ENCODE results near the gene SMARCD3. TPM values are rescaled to one million over a fixed set of nuclear protein-coding genes. Genes with fewer than 3 reads are reported as not detected.

The SMARCD3 gene
- total RNA-seq, 2 donors from 2014 or later: 40.0 to 43.5 TPM

GRCh38 chr7:151244196-151244840 lies 4.2 kb downstream of the SMARCD3 start:
- DNase-seq: peak; percentile 87
- no peak overlapping the region for H3K27ac Mint-ChIP-seq

GRCh38 chr7:151243408-151244195 lies 4.9 kb downstream of the SMARCD3 start:
- H3K4me3 Mint-ChIP-seq: no peak overlapping the region
- no peaks in the 10 kb centered on the region for H3K27me3 ChIP-seq (ENCODE audit: control insufficient read depth, insufficient read depth, low read length, poor library complexity, severe bottlenecking)
- peaks cover 35% of the 10 kb centered on the region for H3K4me1 Mint-ChIP-seq
- H3K27ac ChIP-seq (ENCODE audit: low read depth, low read length): peak overlapping the region; percentile 44
- no peak overlapping the region for H3K4me3 ChIP-seq (ENCODE audit: low read length)
- no peaks in the 10 kb centered on the region for H3K9me3 ChIP-seq (ENCODE audit: control insufficient read depth, low read length)
- H3K36me3 Mint-ChIP-seq (ENCODE audit: low read depth): peaks cover 32% of the 10 kb centered on the region
- WGBS, 2 experiments (ENCODE audit: insufficient coverage in 1 of 2, insufficient read length in 1 of 2): 63 to 78% methylated on average over 11 to 15 of the region's 17 CpGs
- H3K9ac ChIP-seq (ENCODE audit: extremely low read depth, low read length, poor library complexity, severe bottlenecking): no peak overlapping the region
- H3K27ac Mint-ChIP-seq: no peak overlapping the region
- H3K4me1 ChIP-seq (ENCODE audit: control insufficient read depth, insufficient read depth, low read length): peaks cover 15% of the 10 kb centered on the region
- H3K9me3 Mint-ChIP-seq: no peaks in the 10 kb centered on the region
- peak; percentile 55 for DNase-seq
- TF ChIP-seq CTCF (conservative IDR thresholded peaks at IDR 0.05): no peak
- peaks cover 15% of the 10 kb centered on the region for H3K27me3 Mint-ChIP-seq (ENCODE audit: insufficient read depth)
- H3K36me3 ChIP-seq (ENCODE audit: control insufficient read depth, insufficient read depth, low read length): peaks cover 44% of the 10 kb centered on the region

More at GRCh38 chr7:151244196-151244840, 4.2 kb downstream of the SMARCD3 start:
- Histone ChIP-seq H3K27ac (ENCODE audit: low read depth, low read length) (no peak overlapping the region), H3K9me3 (ENCODE audit: control insufficient read depth, low read length) (no peaks in the 10 kb centered on the region), H3K9ac (ENCODE audit: extremely low read depth, low read length, poor library complexity, severe bottlenecking) (no peak overlapping the region), H3K4me1 (ENCODE audit: control insufficient read depth, insufficient read depth, low read length) (peaks cover 15% of the 10 kb centered on the region), H3K4me3 (ENCODE audit: low read length) (no peak overlapping the region), H3K36me3 (ENCODE audit: control insufficient read depth, insufficient read depth, low read length) (peaks cover 37% of the 10 kb centered on the region), H3K27me3 (ENCODE audit: control insufficient read depth, insufficient read depth, low read length, poor library complexity, severe bottlenecking) (no peaks in the 10 kb centered on the region)
- Mint-ChIP-seq H3K4me3 (peak overlapping the region; percentile 40), H3K9me3 (no peaks in the 10 kb centered on the region), H3K4me1 (peaks cover 36% of the 10 kb centered on the region), H3K27me3 (ENCODE audit: insufficient read depth) (peaks cover 16% of the 10 kb centered on the region), H3K36me3 (ENCODE audit: low read depth) (peaks cover 26% of the 10 kb centered on the region)
- WGBS, 2 experiments (ENCODE audit: insufficient coverage in 1 of 2, insufficient read length in 1 of 2): 36 to 48% methylated on average over 7 to 10 of the region's 10 CpGs
- TF ChIP-seq CTCF (conservative IDR thresholded peaks at IDR 0.05): peak; percentile 95

- Mint-ChIP-seq H3K4me1 (peaks cover 32% of the 10 kb centered on the region), H3K27me3 (ENCODE audit: insufficient read depth) (peaks cover 14% of the 10 kb centered on the region), H3K36me3 (ENCODE audit: low read depth) (peaks cover 32% of the 10 kb centered on the region), H3K9me3 (no peaks in the 10 kb centered on the region), H3K27ac (no peak overlapping the region), H3K4me3 (no peak overlapping the region)
- 58 to 70% methylated on average over 2 of the region's 2 CpGs for WGBS, 2 experiments (ENCODE audit: insufficient coverage in 1 of 2, insufficient read length in 1 of 2)
- no peak overlapping the region for H3K9ac ChIP-seq (ENCODE audit: extremely low read depth, low read length, poor library complexity, severe bottlenecking)
- no peak for TF ChIP-seq CTCF (conservative IDR thresholded peaks at IDR 0.05)
- no peak overlapping the region for H3K27ac ChIP-seq (ENCODE audit: low read depth, low read length)
- DNase-seq: no peak
- H3K4me1 ChIP-seq (ENCODE audit: control insufficient read depth, insufficient read depth, low read length): peaks cover 15% of the 10 kb centered on the region
- H3K36me3 ChIP-seq (ENCODE audit: control insufficient read depth, insufficient read depth, low read length): peaks cover 48% of the 10 kb centered on the region
- no peaks in the 10 kb centered on the region for H3K27me3 ChIP-seq (ENCODE audit: control insufficient read depth, insufficient read depth, low read length, poor library complexity, severe bottlenecking)
- H3K4me3 ChIP-seq (ENCODE audit: low read length): no peak overlapping the region
- H3K9me3 ChIP-seq (ENCODE audit: control insufficient read depth, low read length): no peaks in the 10 kb centered on the region
Measured at GRCh38 chr7:151243045-151243349, 5.5 kb downstream of the SMARCD3 start.

All from endodermal cell (in vitro differentiated cells).